Cortex of kidney (tissue), 1 donor: ENCODE measurements around the gene PLEKHG4B.
"Not testable (repeated sequence)": the region's sequence is repeated elsewhere in the genome, so short reads cannot be mapped to it uniquely, and the experiment has no call there.

Experiments
- DNase-seq: peaks from one replicate; lab custom pipeline; 2025; lab: John Stamatoyannopoulos, UW

PLEKHG4B gene

GRCh38 chr5:95241-95980, 3.4 kb downstream of the PLEKHG4B start:
- DNase-seq = no peak

GRCh38 chr5:96976-97660, 5.2 kb downstream of the PLEKHG4B start:
- DNase-seq = no peak

GRCh38 chr5:99815-100214, 7.8 kb downstream of the PLEKHG4B start:
- no peak for DNase-seq

GRCh38 chr5:102411-103043, 10.6 kb downstream of the PLEKHG4B start:
- DNase-seq = no peak

GRCh38 chr5:104106-104505, 12.1 kb downstream of the PLEKHG4B start:
- not testable (repeated sequence) for DNase-seq

GRCh38 chr5:104778-105296, 12.9 kb downstream of the PLEKHG4B start:
- DNase-seq = no peak

GRCh38 chr5:105504-106070, 13.6 kb downstream of the PLEKHG4B start:
- DNase-seq = no peak

GRCh38 chr5:106587-106986, 14.6 kb downstream of the PLEKHG4B start:
- DNase-seq = no peak

- no peak for DNase-seq
Measured at GRCh38 chr5:107526-107925, 15.6 kb downstream of the PLEKHG4B start.

- DNase-seq = no peak
Measured at GRCh38 chr5:109826-110225, 17.9 kb downstream of the PLEKHG4B start.

GRCh38 chr5:110270-110888, 18.4 kb downstream of the PLEKHG4B start:
- no peak for DNase-seq

- no peak for DNase-seq
Measured at GRCh38 chr5:111171-111570, 19.2 kb downstream of the PLEKHG4B start.

- no peak for DNase-seq
Measured at GRCh38 chr5:119486-120097, 27.6 kb downstream of the PLEKHG4B start.

GRCh38 chr5:121432-121831, 29.5 kb downstream of the PLEKHG4B start:
- DNase-seq = no peak

- DNase-seq = no peak
Measured at GRCh38 chr5:125815-126214, 33.8 kb downstream of the PLEKHG4B start.

- DNase-seq = no peak
Measured at GRCh38 chr5:126806-127205, 34.8 kb downstream of the PLEKHG4B start.

GRCh38 chr5:127886-128285, 35.9 kb downstream of the PLEKHG4B start:
- no peak for DNase-seq

GRCh38 chr5:128446-128845, 36.5 kb downstream of the PLEKHG4B start:
- DNase-seq = no peak

- DNase-seq = no peak
Measured at GRCh38 chr5:129148-129547, 37.2 kb downstream of the PLEKHG4B start.

- no peak for DNase-seq
Measured at GRCh38 chr5:129820-130219, 37.9 kb downstream of the PLEKHG4B start.

- DNase-seq = no peak
Measured at GRCh38 chr5:130601-131131, 38.7 kb downstream of the PLEKHG4B start.
